Sigmoid colon (tissue), 7 donors: ENCODE data around the gene SARM1. TPM values are rescaled to one million over a fixed set of nuclear protein-coding genes. Genes with fewer than 3 reads are reported as not detected.
A peak's percentile ranks its signal among the peaks of the same experiment; 100 is the strongest.

ENCODE experiments used
- DNase-seq: peaks from one replicate; pipeline ENCODE4 v3.0.0-alpha.2; 2019
- H3K27ac ChIP-seq, 4 donors: fragments of 200-600 bp; sonication (generic); one replicate each; pipeline ENCODE4 v1.5.1; 2016 to 2019; ENCODE audit warnings: mild to moderate bottlenecking in 1 of 4
- H3K27me3 ChIP-seq, 3 donors: fragments of 200-600 bp; sonication (generic); one replicate each; pipeline ENCODE4 v1.5.1; 2019; ENCODE audit warnings: mild to moderate bottlenecking in 1 of 3
- H3K36me3 ChIP-seq, 4 donors: fragments of 200-600 bp; sonication (generic); one replicate each; pipeline ENCODE4 v1.5.1; 2016 to 2019
- H3K4me1 ChIP-seq, 4 donors: fragments of 200-600 bp; sonication (generic); one replicate each; pipeline ENCODE4 v1.5.1; 2017 to 2019
- H3K4me3 ChIP-seq, 4 donors: fragments of 200-600 bp; sonication (generic); one replicate each; pipeline ENCODE4 v1.5.1; 2017 to 2019; ENCODE audit warnings: mild to moderate bottlenecking in 2 of 4, moderate library complexity in 1 of 4
- H3K9me3 ChIP-seq, 4 donors: fragments of 200-600 bp in 3 of 4; sonication (generic) in 3 of 4; one replicate each; pipeline versions ENCODE4 v1.5.1 to v1.6.1; 2013 to 2019
- EP300 ChIP-seq, 4 donors: sonication (generic); formaldehyde crosslinking; IDR thresholded peaks; one replicate each; pipeline ENCODE4 v1.6.1; 2017; ENCODE audit warnings: antibody characterized with exemption in 4 of 4
- POLR2A ChIP-seq, 2 donors: fragments of 450-650 bp; IDR thresholded peaks; one replicate each; pipeline ENCODE4 v1.6.1; 2016; ENCODE audit warnings: antibody characterized with exemption in 2 of 2, mild to moderate bottlenecking in 2 of 2, moderate library complexity in 2 of 2
- POLR2AphosphoS5 ChIP-seq, 4 donors: sonication (generic); formaldehyde crosslinking; IDR thresholded peaks; one replicate each; pipeline ENCODE4 v1.6.1; 2017; ENCODE audit warnings: antibody characterized with exemption in 4 of 4
- WGBS, 2 donors: extraction: QIAGEN DNeasy Blood & Tissue Kit; methylation state at CpG; one replicate each; pipeline ENCODE4 v1.1.7; 2013; 5-methylcytosine and 5-hydroxymethylcytosine counted together
- intact Hi-C: fragments of 100-400 bp; cut with DNase I; formaldehyde crosslinking; loops from one replicate; pipeline ENCODE4 v1.15.1; 2023
- polyA plus RNA-seq, 3 donors: library from polyadenylated mRNA; stranded (reverse); fragments of 200-250 nt; gene quantifications; one replicate each; pipeline ENCODE4 v1.2.3, GENCODE V29; 2013
- total RNA-seq, 4 donors: library from RNA; depleted of rRNA; stranded (reverse); fragments of >200 nt; gene quantifications; one replicate each; pipeline ENCODE4 v1.1.0, GENCODE V29; 2016
- TF ChIP-seq, protein P1 (sequence below), 4 experiments: fragments of 450-650 bp in 3 of 4; fragments of 200-600 bp in 1 of 4; IDR thresholded peaks; one replicate each; pipeline ENCODE4 v1.5.1; 2016 to 2019; ENCODE audit warnings: antibody characterized with exemption in 4 of 4, mild to moderate bottlenecking in 3 of 4, moderate library complexity in 2 of 4
- donor health status: healthy with polysubstance abuse.
- donor health status: Bipolar disorder and iron deficiency.
- donor health status: healthy.

Gene SARM1
- total and polyA plus RNA-seq, 7 donors: 3.5 to 13.3 (median 8.6) TPM

DNA sequence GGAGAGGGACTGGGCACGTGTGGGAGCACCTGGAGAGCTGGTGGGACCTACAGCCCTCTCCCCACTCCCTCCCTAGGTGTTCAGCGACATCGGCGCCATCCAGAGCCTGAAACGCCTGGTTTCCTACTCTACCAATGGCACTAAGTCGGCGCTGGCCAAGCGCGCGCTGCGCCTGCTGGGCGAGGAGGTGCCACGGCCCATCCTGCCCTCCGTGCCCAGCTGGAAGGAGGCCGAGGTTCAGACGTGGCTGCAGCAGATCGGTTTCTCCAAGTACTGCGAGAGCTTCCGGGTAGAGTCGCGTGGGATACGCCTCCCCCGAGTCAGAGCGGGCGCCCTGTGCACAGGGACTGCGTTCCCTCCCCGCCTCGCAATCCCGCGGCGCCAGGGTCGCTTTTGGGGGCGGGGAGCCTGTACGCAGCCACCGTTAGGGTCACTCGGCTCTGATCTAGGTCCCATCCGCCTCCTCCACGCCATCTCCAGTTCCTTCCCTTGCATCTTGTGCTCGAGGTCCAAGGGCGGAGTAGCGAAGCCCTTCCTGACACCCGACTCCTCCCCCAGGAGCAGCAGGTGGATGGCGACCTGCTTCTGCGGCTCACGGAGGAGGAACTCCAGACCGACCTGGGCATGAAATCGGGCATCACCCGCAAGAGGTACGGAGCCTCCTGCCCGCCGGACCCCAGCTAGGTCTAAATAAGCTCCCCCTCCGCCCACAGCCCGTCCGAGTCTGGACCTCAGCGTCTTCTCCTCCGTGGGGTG, 13.0 kb downstream of the SARM1 start:
- peaks cover under 1 to 38% (median 16%) of the 10 kb centered on the region in 4 donors for H3K36me3 ChIP-seq
- H3K9me3 ChIP-seq: no peaks in the 10 kb centered on the region
- peak overlapping the region in 3 of 4 donors; percentile 24 to 36 (median 36) for H3K4me3 ChIP-seq
- no peak overlapping the region for H3K27ac ChIP-seq
- H3K4me1 ChIP-seq: peaks cover 0 to 8% (median 0%) of the 10 kb centered on the region in 4 donors
- DNase-seq: no peak
- no peaks in the 10 kb centered on the region for H3K27me3 ChIP-seq
- WGBS, 2 donors: 9 to 16% methylated on average over 56 of the region's 56 CpGs
- no peak for TF ChIP-seq EP300 (IDR thresholded peaks at IDR 0.05)
- TF ChIP-seq POLR2AphosphoS5 (IDR thresholded peaks at IDR 0.05): no peak
- TF ChIP-seq, protein P1, sequence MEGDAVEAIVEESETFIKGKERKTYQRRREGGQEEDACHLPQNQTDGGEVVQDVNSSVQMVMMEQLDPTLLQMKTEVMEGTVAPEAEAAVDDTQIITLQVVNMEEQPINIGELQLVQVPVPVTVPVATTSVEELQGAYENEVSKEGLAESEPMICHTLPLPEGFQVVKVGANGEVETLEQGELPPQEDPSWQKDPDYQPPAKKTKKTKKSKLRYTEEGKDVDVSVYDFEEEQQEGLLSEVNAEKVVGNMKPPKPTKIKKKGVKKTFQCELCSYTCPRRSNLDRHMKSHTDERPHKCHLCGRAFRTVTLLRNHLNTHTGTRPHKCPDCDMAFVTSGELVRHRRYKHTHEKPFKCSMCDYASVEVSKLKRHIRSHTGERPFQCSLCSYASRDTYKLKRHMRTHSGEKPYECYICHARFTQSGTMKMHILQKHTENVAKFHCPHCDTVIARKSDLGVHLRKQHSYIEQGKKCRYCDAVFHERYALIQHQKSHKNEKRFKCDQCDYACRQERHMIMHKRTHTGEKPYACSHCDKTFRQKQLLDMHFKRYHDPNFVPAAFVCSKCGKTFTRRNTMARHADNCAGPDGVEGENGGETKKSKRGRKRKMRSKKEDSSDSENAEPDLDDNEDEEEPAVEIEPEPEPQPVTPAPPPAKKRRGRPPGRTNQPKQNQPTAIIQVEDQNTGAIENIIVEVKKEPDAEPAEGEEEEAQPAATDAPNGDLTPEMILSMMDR (IDR thresholded peaks at IDR 0.05): no peak
- no peak for TF ChIP-seq POLR2A (IDR thresholded peaks at IDR 0.05)
- intact Hi-C loops: no loop called here

DNA sequence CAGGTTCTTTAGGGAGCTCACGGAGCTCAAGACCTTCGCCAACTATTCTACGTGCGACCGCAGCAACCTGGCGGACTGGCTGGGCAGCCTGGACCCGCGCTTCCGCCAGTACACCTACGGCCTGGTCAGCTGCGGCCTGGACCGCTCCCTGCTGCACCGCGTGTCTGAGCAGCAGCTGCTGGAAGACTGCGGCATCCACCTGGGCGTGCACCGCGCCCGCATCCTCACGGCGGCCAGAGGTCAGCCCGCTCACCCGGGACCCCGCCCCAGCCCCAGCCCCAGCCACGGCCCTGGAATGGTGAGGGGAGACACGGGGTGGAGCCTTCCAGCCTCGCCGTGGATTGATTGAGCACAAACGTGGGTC, 13.5 kb downstream of the SARM1 start:
- Histone ChIP-seq H3K4me1 (peaks cover 0 to 8% (median 0%) of the 10 kb centered on the region in 4 donors), H3K27ac (no peak overlapping the region), H3K27me3 (no peaks in the 10 kb centered on the region), H3K4me3 (peak overlapping the region in 3 of 4 donors; percentile 24 to 36 (median 36)), H3K9me3 (no peaks in the 10 kb centered on the region), H3K36me3 (peaks cover 5 to 44% (median 21%) of the 10 kb centered on the region in 4 donors)
- intact Hi-C loops: no loop called here
- TF ChIP-seq POLR2A (IDR thresholded peaks at IDR 0.05) (no peak), EP300 (IDR thresholded peaks at IDR 0.05) (no peak), POLR2AphosphoS5 (IDR thresholded peaks at IDR 0.05) (no peak)
- TF ChIP-seq, protein P1 (IDR thresholded peaks at IDR 0.05): no peak
- 10 to 19% methylated on average over 29 of the region's 29 CpGs for WGBS, 2 donors
- no peak for DNase-seq

DNA sequence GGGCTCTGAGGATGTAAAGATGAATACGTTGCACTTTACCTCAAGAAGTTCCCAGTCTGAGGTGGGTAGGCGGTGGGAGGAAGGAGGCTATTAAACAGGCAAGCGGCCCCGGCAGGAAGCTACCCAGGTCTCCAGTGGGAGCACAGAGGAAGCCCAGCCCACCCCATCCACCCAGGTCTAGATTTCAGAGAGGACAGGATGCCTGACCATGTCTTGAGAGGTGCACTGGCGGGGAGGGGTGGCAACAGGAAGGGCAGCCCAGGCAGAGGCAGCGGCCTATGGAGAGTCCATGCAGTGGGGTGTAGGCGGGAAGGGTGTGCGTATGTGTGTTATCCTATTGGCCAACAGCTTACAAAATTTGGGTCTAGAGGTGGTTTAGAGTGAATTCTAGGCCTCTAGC, 13.9 kb downstream of the SARM1 start:
- Histone ChIP-seq H3K4me1 (peaks cover 0 to 8% (median 0%) of the 10 kb centered on the region in 4 donors), H3K27me3 (no peaks in the 10 kb centered on the region), H3K36me3 (peaks cover 5 to 48% (median 22%) of the 10 kb centered on the region in 4 donors), H3K9me3 (no peaks in the 10 kb centered on the region), H3K27ac (no peak overlapping the region), H3K4me3 (peak overlapping the region in 3 of 4 donors; percentile 24 to 36 (median 36))
- DNase-seq: no peak
- intact Hi-C loops: no loop called here
- 48 to 58% methylated on average over 8 of the region's 8 CpGs for WGBS, 2 donors
- no peak for TF ChIP-seq POLR2A (IDR thresholded peaks at IDR 0.05)
- TF ChIP-seq EP300 (IDR thresholded peaks at IDR 0.05): no peak
- no peak for TF ChIP-seq POLR2AphosphoS5 (IDR thresholded peaks at IDR 0.05)
- TF ChIP-seq, protein P1 (IDR thresholded peaks at IDR 0.05): no peak

DNA sequence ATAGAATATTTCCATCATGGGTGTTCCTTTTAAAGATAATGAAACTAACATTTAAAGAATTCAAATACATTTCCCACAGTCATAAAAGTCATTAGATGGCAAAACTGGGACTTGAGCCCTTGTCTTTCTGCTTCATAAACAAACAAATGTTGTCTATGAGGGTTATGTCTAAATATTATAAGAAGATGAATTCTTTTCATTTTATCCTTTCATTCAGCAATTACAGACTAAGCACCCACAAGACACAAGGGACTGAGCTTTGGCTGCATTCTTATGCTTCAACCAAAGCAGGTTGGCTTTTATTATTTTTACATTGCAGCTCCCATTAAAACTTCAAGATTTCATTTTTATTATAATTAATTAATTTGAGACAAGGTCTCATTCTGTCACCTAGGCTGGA, 14.9 kb downstream of the SARM1 start:
- no peak overlapping the region for H3K4me3 ChIP-seq
- H3K9me3 ChIP-seq: no peaks in the 10 kb centered on the region
- TF ChIP-seq POLR2A (IDR thresholded peaks at IDR 0.05): no peak
- no peak for TF ChIP-seq EP300 (IDR thresholded peaks at IDR 0.05)
- TF ChIP-seq POLR2AphosphoS5 (IDR thresholded peaks at IDR 0.05): no peak
- TF ChIP-seq, protein P1 (IDR thresholded peaks at IDR 0.05): no peak
- peak; percentile 21 for DNase-seq
- intact Hi-C loops: no loop called here
- no peaks in the 10 kb centered on the region for H3K27me3 ChIP-seq
- H3K36me3 ChIP-seq: peaks cover 9 to 58% (median 31%) of the 10 kb centered on the region in 4 donors
- peaks cover 0 to 2% (median 0%) of the 10 kb centered on the region in 4 donors for H3K4me1 ChIP-seq
- H3K27ac ChIP-seq: no peak overlapping the region
